Measurements from ENCODE around the gene DOCK4. TPM values are rescaled to one million over a fixed set of nuclear protein-coding genes. Genes with fewer than 3 reads are reported as not detected.

Gene DOCK4
- total and polyA plus RNA-seq, 10 of the 15 experiments (the other 5 are each of a cell fraction or from before 2014, with no cell fraction given): 0.03 to 0.73 (median 0.38) TPM

DNA sequence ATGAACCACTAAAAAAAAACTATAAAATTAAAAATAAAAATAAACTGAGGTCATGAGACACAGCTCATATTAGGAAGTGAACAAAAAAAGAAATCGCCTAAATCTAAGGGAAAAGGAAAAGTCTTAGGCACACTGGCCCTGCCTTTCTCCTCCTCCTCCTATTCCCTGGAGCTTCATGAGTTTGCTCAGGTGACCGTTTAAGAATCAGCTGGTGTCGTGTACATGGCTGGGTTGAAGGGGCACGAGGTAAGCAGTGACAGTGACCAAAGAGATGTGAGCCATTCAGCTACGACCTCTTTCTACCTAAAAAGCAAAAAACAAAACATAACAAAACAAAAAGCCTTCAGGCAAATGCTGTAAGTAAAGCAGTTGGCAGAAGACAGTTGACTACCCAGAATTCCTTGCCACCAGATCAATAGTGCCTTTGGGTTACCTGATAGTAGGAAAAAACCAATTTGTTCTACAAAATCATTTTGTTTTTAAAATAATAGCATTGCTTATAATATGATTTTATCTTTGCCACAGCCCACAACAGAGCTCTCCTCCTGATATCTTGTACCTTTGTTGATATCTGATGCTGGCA is 135.4 kb downstream of the DOCK4 start:
- FAIRE-seq (no peak), ATAC-seq (no peak), DNase-seq (ENCODE audit: low read depth, low spot score) (no peak)
- Histone ChIP-seq H4K20me1 (ENCODE audit: control insufficient read depth, insufficient read depth) (no peaks in the 10 kb centered on the region), H3K4me2 (ENCODE audit: control insufficient read depth, insufficient read depth) (no peak overlapping the region), H3K27me3 (replicated peaks in 1 of 2; ENCODE audit: control insufficient read depth in 2 of 2, insufficient read depth in 2 of 2, low read length in 1 of 2) (no peaks in the 10 kb centered on the region), H3K36me3 (ENCODE audit: control insufficient read depth in 2 of 2, insufficient read depth in 2 of 2, low read length in 1 of 2) (no peaks in the 10 kb centered on the region), H3K79me2 (ENCODE audit: control insufficient read depth, insufficient read depth, low read length) (no peaks in the 10 kb centered on the region), H3K27ac (ENCODE audit: control insufficient read depth, insufficient read depth) (no peak overlapping the region), H2AFZ (ENCODE audit: control insufficient read depth, low read depth, low read length) (peak overlapping the region; percentile 8; the same call in 1 of the 2 replicates), H3K9ac (ENCODE audit: control insufficient read depth, insufficient read depth, low read length) (no peak overlapping the region), H3K4me3 (no peak overlapping the region), H3K4me1 (ENCODE audit: control insufficient read depth, insufficient read depth, low read length) (no peaks in the 10 kb centered on the region), H3K9me3 (replicated peaks; ENCODE audit: control insufficient read depth, insufficient read depth, low read length) (no peaks in the 10 kb centered on the region; the same call in 2 of the 3 replicates)
- WGBS (ENCODE audit: insufficient coverage, insufficient replicate concordance, low lambda C conversion rate, missing lambda C conversion rate): 90% methylated on average over 5 of the region's 5 CpGs
- in situ Hi-C loops (cut with MboI): no loop called here
- ChIA-PET SMC1A (ENCODE audit: uncharacterized antibody, unreplicated experiment) (interaction anchor here (1.0 kb wide), 2 partner anchors 12 to 14 kb away, joined by 3 read pairs; no protein-coding TSS in a partner anchor), CTCF (interaction anchor here (1.1 to 2.1 kb wide), 2 partner anchors 9 to 16 kb away, joined by 3 to 5 read pairs; no protein-coding TSS in a partner anchor), RAD21 (ENCODE audit: unreplicated experiment) (no interaction called here), POLR2A (interaction anchor here (1.5 kb wide), 1 partner anchor 136 kb away, joined by 4 read pairs; no protein-coding TSS in a partner anchor)
- BruUV-seq (replicated peaks): no TSS peak
- intact Hi-C loops (cut with micrococcal nuclease; ENCODE audit: unreplicated experiment): no loop called here
- no peak for TF ChIP-seq ATF7 (IDR thresholded peaks at IDR 0.05; ENCODE audit: low read depth)
- TF ChIP-seq, protein P1, sequence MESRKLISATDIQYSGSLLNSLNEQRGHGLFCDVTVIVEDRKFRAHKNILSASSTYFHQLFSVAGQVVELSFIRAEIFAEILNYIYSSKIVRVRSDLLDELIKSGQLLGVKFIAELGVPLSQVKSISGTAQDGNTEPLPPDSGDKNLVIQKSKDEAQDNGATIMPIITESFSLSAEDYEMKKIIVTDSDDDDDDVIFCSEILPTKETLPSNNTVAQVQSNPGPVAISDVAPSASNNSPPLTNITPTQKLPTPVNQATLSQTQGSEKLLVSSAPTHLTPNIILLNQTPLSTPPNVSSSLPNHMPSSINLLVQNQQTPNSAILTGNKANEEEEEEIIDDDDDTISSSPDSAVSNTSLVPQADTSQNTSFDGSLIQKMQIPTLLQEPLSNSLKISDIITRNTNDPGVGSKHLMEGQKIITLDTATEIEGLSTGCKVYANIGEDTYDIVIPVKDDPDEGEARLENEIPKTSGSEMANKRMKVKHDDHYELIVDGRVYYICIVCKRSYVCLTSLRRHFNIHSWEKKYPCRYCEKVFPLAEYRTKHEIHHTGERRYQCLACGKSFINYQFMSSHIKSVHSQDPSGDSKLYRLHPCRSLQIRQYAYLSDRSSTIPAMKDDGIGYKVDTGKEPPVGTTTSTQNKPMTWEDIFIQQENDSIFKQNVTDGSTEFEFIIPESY (IDR thresholded peaks at IDR 0.05): no peak
- TF ChIP-seq GABPA (IDR thresholded peaks at IDR 0.05; ENCODE audit: low read depth): no peak
- TF ChIP-seq NRF1 (conservative IDR thresholded peaks at IDR 0.05; ENCODE audit: low read depth, low read length): no peak
- no peak for TF ChIP-seq EP300 (IDR thresholded peaks at IDR 0.05; ENCODE audit: borderline replicate concordance in 1 of 2, control insufficient read depth in 1 of 2, low read depth in 2 of 2, low read length in 2 of 2)
- no peak for TF ChIP-seq E2F8 (IDR thresholded peaks at IDR 0.05; ENCODE audit: low read depth, partially characterized antibody)
- TF ChIP-seq, protein P2, sequence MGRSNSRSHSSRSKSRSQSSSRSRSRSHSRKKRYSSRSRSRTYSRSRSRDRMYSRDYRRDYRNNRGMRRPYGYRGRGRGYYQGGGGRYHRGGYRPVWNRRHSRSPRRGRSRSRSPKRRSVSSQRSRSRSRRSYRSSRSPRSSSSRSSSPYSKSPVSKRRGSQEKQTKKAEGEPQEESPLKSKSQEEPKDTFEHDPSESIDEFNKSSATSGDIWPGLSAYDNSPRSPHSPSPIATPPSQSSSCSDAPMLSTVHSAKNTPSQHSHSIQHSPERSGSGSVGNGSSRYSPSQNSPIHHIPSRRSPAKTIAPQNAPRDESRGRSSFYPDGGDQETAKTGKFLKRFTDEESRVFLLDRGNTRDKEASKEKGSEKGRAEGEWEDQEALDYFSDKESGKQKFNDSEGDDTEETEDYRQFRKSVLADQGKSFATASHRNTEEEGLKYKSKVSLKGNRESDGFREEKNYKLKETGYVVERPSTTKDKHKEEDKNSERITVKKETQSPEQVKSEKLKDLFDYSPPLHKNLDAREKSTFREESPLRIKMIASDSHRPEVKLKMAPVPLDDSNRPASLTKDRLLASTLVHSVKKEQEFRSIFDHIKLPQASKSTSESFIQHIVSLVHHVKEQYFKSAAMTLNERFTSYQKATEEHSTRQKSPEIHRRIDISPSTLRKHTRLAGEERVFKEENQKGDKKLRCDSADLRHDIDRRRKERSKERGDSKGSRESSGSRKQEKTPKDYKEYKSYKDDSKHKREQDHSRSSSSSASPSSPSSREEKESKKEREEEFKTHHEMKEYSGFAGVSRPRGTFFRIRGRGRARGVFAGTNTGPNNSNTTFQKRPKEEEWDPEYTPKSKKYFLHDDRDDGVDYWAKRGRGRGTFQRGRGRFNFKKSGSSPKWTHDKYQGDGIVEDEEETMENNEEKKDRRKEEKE (IDR thresholded peaks at IDR 0.05): no peak
- TF ChIP-seq ATF3 (IDR thresholded peaks at IDR 0.05; ENCODE audit: borderline replicate concordance, extremely low read depth, low read depth, low read length): no peak
- no peak for TF ChIP-seq MEF2A (IDR thresholded peaks at IDR 0.05; ENCODE audit: insufficient read depth, low read depth, low read length)
- no peak for TF ChIP-seq ZNF207 (IDR thresholded peaks at IDR 0.05; ENCODE audit: borderline replicate concordance)
- no peak for TF ChIP-seq CEBPB (IDR thresholded peaks at IDR 0.05; ENCODE audit: borderline replicate concordance in 1 of 2, low read depth in 2 of 2, low read length in 2 of 2)
- TF ChIP-seq ZBED1 (IDR thresholded peaks at IDR 0.05; ENCODE audit: borderline replicate concordance): no peak
- TF ChIP-seq RFX5 (IDR thresholded peaks at IDR 0.05; ENCODE audit: low read depth, low read length): no peak
- TF ChIP-seq SUZ12 (IDR thresholded peaks at IDR 0.05; ENCODE audit: unreplicated experiment): no peak
- no peak for TF ChIP-seq TBL1XR1 (IDR thresholded peaks at IDR 0.05; ENCODE audit: low read depth, low read length)
- TF ChIP-seq EED (IDR thresholded peaks at IDR 0.05; ENCODE audit: low read depth): no peak
